Activated naive CD4-positive, alpha-beta T cell treated with anti-CD3 and anti-CD28 coated beads, Interleukin-2, amount 50 U/mL, for 24 hours (primary cell): ENCODE measurements around the gene ZNF211.

Experiments
- H3K27ac Mint-ChIP-seq: one replicate; pipeline ENCODE4 v1.8.0; 2021; ENCODE audit warnings: mild to moderate bottlenecking, mixed read lengths
- H3K27me3 Mint-ChIP-seq: one replicate; pipeline ENCODE4 v1.8.0; 2021; ENCODE audit warnings: mixed read lengths
- H3K36me3 Mint-ChIP-seq: one replicate; pipeline ENCODE4 v1.8.0; 2021; ENCODE audit warnings: mixed read lengths
- H3K4me1 Mint-ChIP-seq: one replicate; pipeline ENCODE4 v1.8.0; 2021; ENCODE audit warnings: mixed read lengths
- H3K4me3 Mint-ChIP-seq: one replicate; pipeline ENCODE4 v1.8.0; 2021; ENCODE audit warnings: mild to moderate bottlenecking, mixed read lengths
- H3K9me3 Mint-ChIP-seq: one replicate; pipeline ENCODE4 v1.8.0; 2021; ENCODE audit warnings: mixed read lengths

The ZNF211 gene

DNA sequence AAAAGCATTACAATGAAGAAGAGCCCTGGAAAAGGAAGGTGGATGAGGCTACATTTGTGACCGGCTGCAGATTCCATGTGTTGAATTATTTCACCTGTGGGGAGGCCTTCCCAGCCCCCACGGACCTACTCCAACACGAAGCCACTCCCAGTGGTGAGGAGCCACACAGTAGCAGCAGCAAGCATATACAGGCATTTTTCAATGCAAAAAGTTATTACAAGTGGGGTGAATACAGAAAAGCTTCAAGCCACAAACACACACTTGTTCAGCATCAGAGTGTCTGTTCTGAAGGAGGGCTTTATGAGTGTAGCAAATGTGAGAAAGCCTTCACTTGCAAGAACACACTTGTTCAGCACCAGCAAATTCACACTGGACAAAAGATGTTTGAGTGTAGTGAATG is 53.8 kb downstream of the ZNF211 start:
- no peak overlapping the region for H3K27ac Mint-ChIP-seq
- H3K27me3 Mint-ChIP-seq, result no peaks in the 10 kb centered on the region

DNA sequence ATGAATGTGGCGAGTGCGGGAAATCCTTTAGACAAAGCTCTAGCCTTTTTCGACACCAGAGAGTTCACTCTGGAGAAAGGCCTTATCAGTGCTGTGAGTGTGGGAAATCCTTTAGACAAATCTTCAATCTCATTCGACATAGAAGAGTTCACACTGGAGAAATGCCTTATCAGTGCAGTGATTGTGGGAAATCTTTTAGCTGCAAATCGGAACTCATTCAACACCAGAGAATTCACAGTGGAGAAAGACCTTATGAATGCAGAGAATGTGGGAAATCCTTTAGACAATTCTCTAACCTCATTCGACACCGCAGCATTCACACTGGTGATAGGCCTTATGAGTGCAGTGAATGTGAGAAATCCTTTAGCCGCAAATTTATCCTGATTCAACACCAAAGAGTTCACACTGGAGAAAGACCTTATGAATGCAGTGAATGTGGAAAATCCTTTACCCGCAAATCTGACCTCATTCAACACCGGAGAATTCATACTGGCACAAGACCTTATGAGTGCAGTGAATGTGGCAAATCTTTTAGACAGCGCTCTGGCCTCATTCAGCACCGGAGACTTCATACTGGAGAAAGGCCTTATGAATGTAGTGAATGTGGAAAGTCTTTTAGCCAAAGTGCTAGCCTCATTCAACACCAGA is 54.5 kb downstream of the ZNF211 start:
- H3K36me3 Mint-ChIP-seq, result peaks cover 77% of the 10 kb centered on the region
- peaks cover 31% of the 10 kb centered on the region for H3K4me1 Mint-ChIP-seq
- H3K4me3 Mint-ChIP-seq, result no peak overlapping the region
- H3K9me3 Mint-ChIP-seq, result peaks cover 35% of the 10 kb centered on the region
- H3K27ac Mint-ChIP-seq, result no peak overlapping the region
- H3K27me3 Mint-ChIP-seq, result no peaks in the 10 kb centered on the region

More for the DNA sequence above, 53.8 kb downstream of the ZNF211 start:
- Mint-ChIP-seq H3K4me3 (no peak overlapping the region), H3K9me3 (peaks cover 39% of the 10 kb centered on the region), H3K4me1 (peaks cover 36% of the 10 kb centered on the region), H3K36me3 (peaks cover 82% of the 10 kb centered on the region)

DNA sequence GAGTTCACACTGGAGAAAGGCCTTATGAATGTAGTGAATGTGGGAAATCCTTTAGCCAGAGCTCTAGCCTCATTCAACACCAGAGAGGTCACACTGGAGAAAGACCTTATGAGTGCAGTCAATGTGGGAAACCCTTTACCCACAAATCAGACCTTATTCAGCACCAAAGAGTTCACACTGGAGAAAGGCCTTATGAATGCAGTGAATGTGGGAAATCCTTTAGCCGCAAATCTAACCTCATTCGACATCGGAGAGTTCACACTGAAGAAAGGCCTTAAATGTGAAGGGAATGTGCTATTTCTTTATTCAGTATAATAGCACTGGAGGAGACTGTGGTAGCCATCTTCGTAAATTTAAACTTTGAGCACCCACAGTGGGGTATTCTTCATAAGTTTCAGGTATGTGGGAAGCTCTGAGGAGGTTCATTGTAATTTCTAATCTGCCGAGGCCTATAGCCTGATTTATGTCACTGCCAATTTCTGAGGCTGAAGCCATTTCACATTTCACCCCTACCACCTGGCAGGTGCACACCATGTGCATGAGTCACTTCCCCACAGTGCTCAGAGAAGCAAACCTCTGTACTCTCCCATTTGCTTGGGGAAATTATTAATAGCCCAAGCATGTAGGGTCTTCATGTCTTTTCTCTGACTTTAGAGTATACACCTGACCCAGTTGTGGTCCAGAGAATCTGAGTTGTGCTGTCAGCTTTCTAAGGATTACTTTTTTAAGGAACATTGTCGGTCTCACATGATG is 55.2 kb downstream of the ZNF211 start:
- Mint-ChIP-seq H3K4me3 (no peak overlapping the region), H3K9me3 (peaks cover 28% of the 10 kb centered on the region), H3K27ac (no peak overlapping the region), H3K4me1 (peaks cover 24% of the 10 kb centered on the region), H3K27me3 (no peaks in the 10 kb centered on the region), H3K36me3 (peaks cover 76% of the 10 kb centered on the region)

DNA sequence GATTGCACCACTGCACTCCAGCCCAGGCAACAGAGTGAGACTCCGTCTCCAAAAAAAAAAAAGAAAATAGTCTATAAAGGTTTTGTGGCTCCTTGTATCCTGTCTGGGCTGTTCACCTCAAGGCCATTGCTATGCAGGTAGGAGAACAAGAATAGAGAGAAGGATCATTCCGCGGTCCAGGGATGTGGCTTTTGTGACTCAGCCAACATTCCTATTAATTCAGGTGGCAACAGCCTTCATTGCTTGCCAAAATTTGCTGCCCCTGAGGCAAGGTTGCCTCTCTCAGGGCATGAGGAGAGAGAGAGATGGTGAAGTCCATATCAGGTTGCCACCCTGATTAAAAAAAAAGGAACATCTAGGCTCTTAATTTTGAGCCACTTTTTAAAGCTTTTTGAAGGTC is 56.8 kb downstream of the ZNF211 start:
- no peak overlapping the region for H3K27ac Mint-ChIP-seq
- H3K27me3 Mint-ChIP-seq, result no peaks in the 10 kb centered on the region
- H3K4me1 Mint-ChIP-seq, result peaks cover 8% of the 10 kb centered on the region
- peaks cover 69% of the 10 kb centered on the region for H3K36me3 Mint-ChIP-seq
- H3K9me3 Mint-ChIP-seq, result peaks cover 17% of the 10 kb centered on the region
- no peak overlapping the region for H3K4me3 Mint-ChIP-seq
